Stimulated activated CD8-positive, alpha-beta memory T cell treated with anti-CD3 and anti-CD28 coated beads, Interleukin-7, amount 100 ng/mL, for 4 hours (primary cell): ENCODE results near the gene C14orf119.

Experiments
- DNase-seq, 2 donors: peaks; one replicate each; pipeline ENCODE4 v3.0.0-alpha.2; 2020; ENCODE audit warnings: low read depth in 2 of 2

C14orf119 gene

GRCh38 chr14:23149745-23150144, 54.4 kb downstream of the C14orf119 start:
- DNase-seq: no peak
